K562 (cell line): ENCODE data around the gene SLC12A6. TPM values are rescaled to one million over a fixed set of nuclear protein-coding genes. Genes with fewer than 3 reads are reported as not detected.

Experiments
- ATF4 ChIP-seq: fragments of 450-650 bp; formaldehyde crosslinking; IDR thresholded peaks from 2 replicates; pipeline ENCODE4 v1.4.0; 2022; ENCODE audit warnings: mild to moderate bottlenecking, moderate library complexity
- ELF4 ChIP-seq: fragments of 450-650 bp; formaldehyde crosslinking; IDR thresholded peaks from 2 replicates; pipeline ENCODE4 v1.4.0; 2022; ENCODE audit warnings: missing genetic modification characterization
- KDM1A ChIP-seq, 2 experiments: fragments of 450-650 bp; IDR thresholded peaks; 2 replicates each; pipeline ENCODE4 v1.6.1; 2016; ENCODE audit warnings: mild to moderate bottlenecking in 2 of 2
- NKRF ChIP-seq: fragments of 450-650 bp; IDR thresholded peaks from 2 replicates; pipeline ENCODE4 v1.6.1; 2016; ENCODE audit warnings: borderline replicate concordance
- RB1 ChIP-seq: fragments of 450-650 bp; IDR thresholded peaks from 2 replicates; pipeline ENCODE4 v1.6.1; 2017; ENCODE audit warnings: low read depth, mild to moderate bottlenecking
- polyA plus RNA-seq, 8 experiments: library from polyadenylated mRNA; depleted of rRNA in 4 of 8; stranded (reverse) in 5 of 8; unstranded in 3 of 8; fragments of >200 nt; fragmentation: Nextera tagmentation in 2 of 8; fragmentation: Illumina TruSeq in 1 of 8; extraction: Ambion mirVana in 2 of 8; extraction: Trizol in 1 of 8; gene quantifications; 2 replicates each; pipeline versions ENCODE4 v1.2.1 to v1.2.3, GENCODE V29; 2011 to 2014; ENCODE audit warnings: inconsistent platforms in 1 of 8, missing spikeins in 1 of 8
- total RNA-seq, 7 experiments: library from RNA; depleted of rRNA in 6 of 7; stranded (reverse); fragments of >200 nt in 6 of 7; fragmentation: Illumina TruSeq in 2 of 7; extraction: Trizol in 2 of 7; gene quantifications; 2 replicates each; pipeline versions ENCODE4 v1.2.1 to v1.2.3, GENCODE V29; 2011 to 2021; ENCODE audit warnings: low replicate concordance in 1 of 7
- TF ChIP-seq, protein P1 (sequence below): fragments of 250-450 bp; sonication (Bioruptor Pico); IDR thresholded peaks from 2 replicates; pipeline ENCODE4 v1.8.0; 2022; ENCODE audit warnings: inconsistent platforms
- TF ChIP-seq, protein P2 (sequence below): fragments of 450-650 bp; IDR thresholded peaks from one replicate; pipeline ENCODE4 v1.6.1; 2018; ENCODE audit warnings: mild to moderate bottlenecking, moderate library complexity; ENCODE audit not compliant: partially characterized antibody

Gene SLC12A6
- total and polyA plus RNA-seq, 9 of the 15 experiments (the other 6 are each of a cell fraction or from before 2014, with no cell fraction given) = 1.4 to 16.4 (median 6.7) TPM

- TF ChIP-seq ATF4 (CRISPR knock-in tag) (no peak), NKRF (peak; percentile 30; the same call in 1 of the 2 replicates), KDM1A (IDR thresholded peaks at IDR 0.05) (no peak), RB1 (peak; percentile 25; the same call in 1 of the 2 replicates), ELF4 (CRISPR knock-in tag) (no peak)
- TF ChIP-seq, protein P1, sequence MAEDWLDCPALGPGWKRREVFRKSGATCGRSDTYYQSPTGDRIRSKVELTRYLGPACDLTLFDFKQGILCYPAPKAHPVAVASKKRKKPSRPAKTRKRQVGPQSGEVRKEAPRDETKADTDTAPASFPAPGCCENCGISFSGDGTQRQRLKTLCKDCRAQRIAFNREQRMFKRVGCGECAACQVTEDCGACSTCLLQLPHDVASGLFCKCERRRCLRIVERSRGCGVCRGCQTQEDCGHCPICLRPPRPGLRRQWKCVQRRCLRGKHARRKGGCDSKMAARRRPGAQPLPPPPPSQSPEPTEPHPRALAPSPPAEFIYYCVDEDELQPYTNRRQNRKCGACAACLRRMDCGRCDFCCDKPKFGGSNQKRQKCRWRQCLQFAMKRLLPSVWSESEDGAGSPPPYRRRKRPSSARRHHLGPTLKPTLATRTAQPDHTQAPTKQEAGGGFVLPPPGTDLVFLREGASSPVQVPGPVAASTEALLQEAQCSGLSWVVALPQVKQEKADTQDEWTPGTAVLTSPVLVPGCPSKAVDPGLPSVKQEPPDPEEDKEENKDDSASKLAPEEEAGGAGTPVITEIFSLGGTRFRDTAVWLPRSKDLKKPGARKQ (CRISPR knock-in tag) = no peak
- TF ChIP-seq, protein P2, sequence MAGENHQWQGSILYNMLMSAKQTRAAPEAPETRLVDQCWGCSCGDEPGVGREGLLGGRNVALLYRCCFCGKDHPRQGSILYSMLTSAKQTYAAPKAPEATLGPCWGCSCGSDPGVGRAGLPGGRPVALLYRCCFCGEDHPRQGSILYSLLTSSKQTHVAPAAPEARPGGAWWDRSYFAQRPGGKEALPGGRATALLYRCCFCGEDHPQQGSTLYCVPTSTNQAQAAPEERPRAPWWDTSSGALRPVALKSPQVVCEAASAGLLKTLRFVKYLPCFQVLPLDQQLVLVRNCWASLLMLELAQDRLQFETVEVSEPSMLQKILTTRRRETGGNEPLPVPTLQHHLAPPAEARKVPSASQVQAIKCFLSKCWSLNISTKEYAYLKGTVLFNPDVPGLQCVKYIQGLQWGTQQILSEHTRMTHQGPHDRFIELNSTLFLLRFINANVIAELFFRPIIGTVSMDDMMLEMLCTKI = no peak
Observed at GRCh38 chr15:34366271-34367065, 28.9 kb upstream of the SLC12A6 start (continued).
